ENCODE measurements around the gene WNT3A.

WNT3A gene

GRCh38 chr1:228020686-228021354 is 14.0 kb downstream of the WNT3A start:
- in situ Hi-C loops (cut with HindIII; ENCODE audit: low pct_unique_long_range_greater_than_20kb, low sequenced_read_pairs): no loop called here
- no peak for DNase-seq (ENCODE audit: low read depth in 1 of 2, low spot score in 1 of 2)
- no peak for TF ChIP-seq JUND (IDR thresholded peaks at IDR 0.05; ENCODE audit: low read depth)

GRCh38 chr1:228021355-228022030 is 14.7 kb downstream of the WNT3A start:
- in situ Hi-C loops (cut with HindIII; ENCODE audit: low pct_unique_long_range_greater_than_20kb, low sequenced_read_pairs): no loop called here
- peak in 1 of 2 experiments; percentile 81 for DNase-seq (ENCODE audit: low read depth in 1 of 2, low spot score in 1 of 2)

GRCh38 chr1:228022571-228023293 is 15.9 kb downstream of the WNT3A start:
- no peak for DNase-seq (ENCODE audit: low read depth in 1 of 2, low spot score in 1 of 2)
- in situ Hi-C loops (cut with HindIII; ENCODE audit: low pct_unique_long_range_greater_than_20kb, low sequenced_read_pairs): no loop called here

More at GRCh38 chr1:228021355-228022030, 14.7 kb downstream of the WNT3A start:
- TF ChIP-seq JUND (IDR thresholded peaks at IDR 0.05; ENCODE audit: low read depth): no peak

GRCh38 chr1:228023294-228023639 is 16.5 kb downstream of the WNT3A start:
- no peak for DNase-seq (ENCODE audit: low read depth in 1 of 2, low spot score in 1 of 2)
- in situ Hi-C loops (cut with HindIII; ENCODE audit: low pct_unique_long_range_greater_than_20kb, low sequenced_read_pairs): no loop called here
- TF ChIP-seq JUND (IDR thresholded peaks at IDR 0.05; ENCODE audit: low read depth): no peak

More at GRCh38 chr1:228022571-228023293, 15.9 kb downstream of the WNT3A start:
- no peak for TF ChIP-seq JUND (IDR thresholded peaks at IDR 0.05; ENCODE audit: low read depth)

- no peak for DNase-seq (ENCODE audit: low read depth in 1 of 2, low spot score in 1 of 2)
- in situ Hi-C loops (cut with HindIII; ENCODE audit: low pct_unique_long_range_greater_than_20kb, low sequenced_read_pairs): no loop called here
- TF ChIP-seq JUND (IDR thresholded peaks at IDR 0.05; ENCODE audit: low read depth): no peak
Measured at GRCh38 chr1:228029281-228029680, 22.5 kb downstream of the WNT3A start.

GRCh38 chr1:228030451-228031201 is 23.8 kb downstream of the WNT3A start:
- DNase-seq (ENCODE audit: low read depth in 1 of 2, low spot score in 1 of 2): no peak
- in situ Hi-C loops (cut with HindIII; ENCODE audit: low pct_unique_long_range_greater_than_20kb, low sequenced_read_pairs): no loop called here
- TF ChIP-seq JUND (IDR thresholded peaks at IDR 0.05; ENCODE audit: low read depth): no peak

GRCh38 chr1:228031276-228031995 is 24.6 kb downstream of the WNT3A start:
- TF ChIP-seq JUND (IDR thresholded peaks at IDR 0.05; ENCODE audit: low read depth): no peak
- in situ Hi-C loops (cut with HindIII; ENCODE audit: low pct_unique_long_range_greater_than_20kb, low sequenced_read_pairs): no loop called here
- peak in 1 of 2 experiments; percentile 23 for DNase-seq (ENCODE audit: low read depth in 1 of 2, low spot score in 1 of 2)

GRCh38 chr1:228032041-228032440 is 25.2 kb downstream of the WNT3A start:
- DNase-seq (ENCODE audit: low read depth in 1 of 2, low spot score in 1 of 2): no peak
- no peak for TF ChIP-seq JUND (IDR thresholded peaks at IDR 0.05; ENCODE audit: low read depth)
- in situ Hi-C loops (cut with HindIII; ENCODE audit: low pct_unique_long_range_greater_than_20kb, low sequenced_read_pairs): no loop called here

GRCh38 chr1:228033376-228033775 is 26.6 kb downstream of the WNT3A start:
- TF ChIP-seq JUND (IDR thresholded peaks at IDR 0.05; ENCODE audit: low read depth): no peak
- no peak for DNase-seq (ENCODE audit: low read depth in 1 of 2, low spot score in 1 of 2)
- in situ Hi-C loops (cut with HindIII; ENCODE audit: low pct_unique_long_range_greater_than_20kb, low sequenced_read_pairs): no loop called here

- TF ChIP-seq JUND (IDR thresholded peaks at IDR 0.05; ENCODE audit: low read depth): no peak
- no peak for DNase-seq (ENCODE audit: low read depth in 1 of 2, low spot score in 1 of 2)
- in situ Hi-C loops (cut with HindIII; ENCODE audit: low pct_unique_long_range_greater_than_20kb, low sequenced_read_pairs): no loop called here
Measured at GRCh38 chr1:228034954-228035837, 28.4 kb downstream of the WNT3A start.

- in situ Hi-C loops (cut with HindIII; ENCODE audit: low pct_unique_long_range_greater_than_20kb, low sequenced_read_pairs): no loop called here
- DNase-seq (ENCODE audit: low read depth in 1 of 2, low spot score in 1 of 2): no peak
- no peak for TF ChIP-seq JUND (IDR thresholded peaks at IDR 0.05; ENCODE audit: low read depth)
Measured at GRCh38 chr1:228035844-228036243, 29.0 kb downstream of the WNT3A start.
